ENCODE measurements around the gene CTNNB1. TPM values are rescaled to one million over a fixed set of nuclear protein-coding genes. Genes with fewer than 3 reads are reported as not detected.

CTNNB1 gene
- total and polyA plus RNA-seq, 2 of the 13 experiments (the other 11 are each of a cell fraction or from before 2014, with no cell fraction given) = 398 to 489 TPM

GRCh38 chr3:41198526-41198925, 779 bp upstream of the CTNNB1 start (continued):
- TF ChIP-seq CAMTA2 (CRISPR knock-in tag; IDR thresholded peaks at IDR 0.05; ENCODE audit: borderline replicate concordance) (0 out of 2 replicates have a peak, but pooled peaks have one; percentile 4), ZSCAN29 (CRISPR knock-in tag; conservative IDR thresholded peaks at IDR 0.05) (0 out of 2 replicates have a peak, but pooled peaks have one; percentile 19)

GRCh38 chr3:41199866-41200668, 762 bp downstream of the CTNNB1 start:
- in situ Hi-C loops (cut with HindIII; ENCODE audit: extremely low pct_ligation_motif_present, low pct_unique_long_range_greater_than_20kb) (loop anchor here (25.0 kb wide), 1 partner anchor 613 kb away; no protein-coding TSS in a partner anchor), intact Hi-C loops (cut with micrococcal nuclease; ENCODE audit: unreplicated experiment) (loop anchor here (2.0 to 10.0 kb wide), 6 partner anchors 77 to 615 kb away; no protein-coding TSS in a partner anchor)
- no peak overlapping the region for H2AFZ ChIP-seq (ENCODE audit: low read length)
- peaks cover 35% of the 10 kb centered on the region for H3K4me1 ChIP-seq (ENCODE audit: insufficient read depth, low read length)
- H4K20me1 ChIP-seq (ENCODE audit: insufficient read depth, low read length) = peaks cover 51% of the 10 kb centered on the region
- TSS peak; percentile 47 for BruUV-seq (replicated peaks)
- POLR2A ChIA-PET = interaction anchor here (0.9 to 3.7 kb wide), 22 partner anchors 7 to 891 kb away, joined by 3 to 26 read pairs (median 5); partner anchors contain the start of genes EIF1B, RPL14 and ZNF621
- H3K4me3 ChIP-seq (replicated peaks in 1 of 3; ENCODE audit: insufficient read depth in 1 of 3, low read depth in 2 of 3, low read length in 3 of 3) = peak overlapping the region; percentile 98 to 100 (median 99)
- WGBS (ENCODE audit: low lambda C conversion rate) = 1% methylated on average over 18 of the region's 40 CpGs
- H3K9me3 ChIP-seq (ENCODE audit: low read length) = no peaks in the 10 kb centered on the region
- peak overlapping the region; percentile 87 for H3K4me2 ChIP-seq (ENCODE audit: low read depth, low read length)
- CTCF ChIA-PET (ENCODE audit: low intra/inter-chr PET ratio, low total read pairs) = no interaction called here
- 0 out of 2 replicates have a peak, but pooled peaks have one; percentile 12 for TF ChIP-seq KMT2A (CRISPR knock-in tag; IDR thresholded peaks at IDR 0.05)
- TF ChIP-seq TARDBP (CRISPR knock-in tag; IDR thresholded peaks at IDR 0.05) = no peak
- 0 out of 2 replicates have a peak, but pooled peaks have one; percentile 51 for TF ChIP-seq RBFOX2 (IDR thresholded peaks at IDR 0.05; ENCODE audit: low read depth, low read length)
- TF ChIP-seq POGK (CRISPR knock-in tag; conservative IDR thresholded peaks at IDR 0.05) = no peak
- H3K9ac ChIP-seq (ENCODE audit: insufficient read depth, low read depth, low read length) = peak overlapping the region; percentile 99
- H3K36me3 ChIP-seq (replicated peaks in 1 of 2; ENCODE audit: control insufficient read depth in 1 of 2, insufficient read depth in 2 of 2, low read length in 2 of 2) = no peaks in the 10 kb centered on the region
- peaks cover 0 to 5% of the 10 kb centered on the region in 2 experiments; a peak in 1 of 5 replicates for H3K27me3 ChIP-seq (ENCODE audit: control insufficient read depth in 1 of 2, insufficient read depth in 2 of 2, low read length in 2 of 2)
- peaks cover 61% of the 10 kb centered on the region for H3K79me2 ChIP-seq (ENCODE audit: insufficient read depth, low read length)
- DNase-seq (ENCODE audit: low spot score) (no peak), ATAC-seq (no peak), FAIRE-seq (no peak)
- H3K27ac ChIP-seq (ENCODE audit: extremely low read length, insufficient read depth, low read length) = peak overlapping the region; percentile 93

Data from HepG2 (cell line).